ENCODE results near the gene PCDHGA8. TPM values are rescaled to one million over a fixed set of nuclear protein-coding genes. Genes with fewer than 3 reads are reported as not detected.

Gene PCDHGA8
- total and polyA plus RNA-seq, 2 of the 13 experiments (the other 11 are each of a cell fraction or from before 2014, with no cell fraction given): 0.05 to 0.29 TPM

DNA sequence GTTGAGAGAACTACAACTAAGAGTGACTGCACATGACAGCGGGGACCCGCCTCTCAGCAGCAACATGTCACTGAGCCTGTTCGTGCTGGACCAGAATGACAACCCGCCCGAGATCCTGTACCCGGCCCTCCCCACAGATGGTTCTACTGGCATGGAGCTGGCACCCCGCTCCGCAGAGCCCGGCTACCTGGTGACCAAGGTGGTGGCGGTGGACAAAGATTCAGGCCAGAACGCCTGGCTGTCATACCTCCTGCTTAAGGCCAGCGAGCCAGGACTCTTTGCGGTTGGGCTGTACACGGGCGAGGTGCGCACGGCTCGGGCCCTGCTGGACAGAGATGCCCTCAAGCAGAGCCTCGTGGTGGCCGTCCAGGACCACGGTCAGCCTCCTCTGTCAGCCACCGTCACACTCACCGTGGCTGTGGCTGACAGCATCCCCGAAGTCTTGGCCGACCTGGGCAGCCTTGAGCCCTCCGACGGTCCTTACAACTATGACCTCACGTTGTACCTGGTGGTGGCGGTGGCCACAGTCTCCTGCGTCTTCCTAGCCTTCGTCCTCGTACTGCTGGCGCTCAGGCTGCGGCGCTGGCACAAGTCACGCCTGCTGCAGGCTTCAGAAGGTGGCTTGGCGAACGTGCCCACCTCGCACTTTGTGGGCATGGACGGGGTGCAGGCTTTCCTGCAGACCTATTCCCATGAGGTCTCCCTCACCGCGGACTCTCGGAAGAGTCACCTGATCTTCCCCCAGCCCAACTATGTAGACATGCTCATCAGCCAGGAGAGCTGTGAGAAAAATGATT, 7.8 kb upstream of the PCDHGA8 start:
- DNase-seq (ENCODE audit: low spot score): no peak
- H3K36me3 ChIP-seq (replicated peaks in 1 of 2; ENCODE audit: control insufficient read depth in 1 of 2, insufficient read depth in 2 of 2, low read length in 2 of 2): no peaks in the 10 kb centered on the region
- no peak for FAIRE-seq
- H3K27me3 ChIP-seq (ENCODE audit: control insufficient read depth in 1 of 2, insufficient read depth in 2 of 2, low read length in 2 of 2): no peaks in the 10 kb centered on the region
- no peak overlapping the region for H3K4me2 ChIP-seq (ENCODE audit: low read depth, low read length)
- peaks cover 5% of the 10 kb centered on the region; the same call in 1 of the 2 replicates for H3K4me1 ChIP-seq (ENCODE audit: insufficient read depth, low read length)
- H3K4me3 ChIP-seq (replicated peaks in 1 of 3; ENCODE audit: insufficient read depth in 1 of 3, low read depth in 2 of 3, low read length in 3 of 3): no peak overlapping the region
- peaks cover 10% of the 10 kb centered on the region; the same call in 1 of the 2 replicates for H3K9me3 ChIP-seq (ENCODE audit: low read length)
- in situ Hi-C loops (cut with HindIII; ENCODE audit: extremely low pct_ligation_motif_present, low pct_unique_long_range_greater_than_20kb): no loop called here
- no peak for ATAC-seq
- H2AFZ ChIP-seq (ENCODE audit: low read length): no peak overlapping the region
- TF ChIP-seq, protein P1, sequence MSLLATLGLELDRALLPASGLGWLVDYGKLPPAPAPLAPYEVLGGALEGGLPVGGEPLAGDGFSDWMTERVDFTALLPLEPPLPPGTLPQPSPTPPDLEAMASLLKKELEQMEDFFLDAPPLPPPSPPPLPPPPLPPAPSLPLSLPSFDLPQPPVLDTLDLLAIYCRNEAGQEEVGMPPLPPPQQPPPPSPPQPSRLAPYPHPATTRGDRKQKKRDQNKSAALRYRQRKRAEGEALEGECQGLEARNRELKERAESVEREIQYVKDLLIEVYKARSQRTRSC (CRISPR knock-in tag; IDR thresholded peaks at IDR 0.05; ENCODE audit: low read depth): no peak
- TF ChIP-seq ZNF839 (CRISPR knock-in tag; IDR thresholded peaks at IDR 0.05; ENCODE audit: borderline replicate concordance) (no peak), GFI1 (CRISPR knock-in tag; IDR thresholded peaks at IDR 0.05; ENCODE audit: borderline replicate concordance) (no peak), PAF1 (CRISPR knock-in tag; IDR thresholded peaks at IDR 0.05) (no peak), RXRB (CRISPR knock-in tag; IDR thresholded peaks at IDR 0.05; ENCODE audit: borderline replicate concordance) (no peak), HNRNPL (IDR thresholded peaks at IDR 0.05; ENCODE audit: low read depth, low read length) (no peak), ZFP82 (CRISPR knock-in tag; IDR thresholded peaks at IDR 0.05; ENCODE audit: borderline replicate concordance) (no peak), ZNF20 (CRISPR knock-in tag; IDR thresholded peaks at IDR 0.05) (no peak), NFRKB (IDR thresholded peaks at IDR 0.05) (no peak), ZNF577 (CRISPR knock-in tag; IDR thresholded peaks at IDR 0.05; ENCODE audit: borderline replicate concordance, low read depth) (no peak), RBM39 (IDR thresholded peaks at IDR 0.05; ENCODE audit: low read depth, low read length, poor library complexity, severe bottlenecking) (no peak), LCORL (IDR thresholded peaks at IDR 0.05) (no peak), LCORL (CRISPR knock-in tag; IDR thresholded peaks at IDR 0.05) (no peak), ZFY (CRISPR knock-in tag; IDR thresholded peaks at IDR 0.05) (no peak), FOXK1 (CRISPR knock-in tag; IDR thresholded peaks at IDR 0.05; ENCODE audit: borderline replicate concordance, low read depth) (no peak), SRF (IDR thresholded peaks at IDR 0.05; ENCODE audit: low read depth, low read length) (no peak), ZMYM3 (CRISPR knock-in tag; IDR thresholded peaks at IDR 0.05) (no peak)
- TF ChIP-seq, protein P2, sequence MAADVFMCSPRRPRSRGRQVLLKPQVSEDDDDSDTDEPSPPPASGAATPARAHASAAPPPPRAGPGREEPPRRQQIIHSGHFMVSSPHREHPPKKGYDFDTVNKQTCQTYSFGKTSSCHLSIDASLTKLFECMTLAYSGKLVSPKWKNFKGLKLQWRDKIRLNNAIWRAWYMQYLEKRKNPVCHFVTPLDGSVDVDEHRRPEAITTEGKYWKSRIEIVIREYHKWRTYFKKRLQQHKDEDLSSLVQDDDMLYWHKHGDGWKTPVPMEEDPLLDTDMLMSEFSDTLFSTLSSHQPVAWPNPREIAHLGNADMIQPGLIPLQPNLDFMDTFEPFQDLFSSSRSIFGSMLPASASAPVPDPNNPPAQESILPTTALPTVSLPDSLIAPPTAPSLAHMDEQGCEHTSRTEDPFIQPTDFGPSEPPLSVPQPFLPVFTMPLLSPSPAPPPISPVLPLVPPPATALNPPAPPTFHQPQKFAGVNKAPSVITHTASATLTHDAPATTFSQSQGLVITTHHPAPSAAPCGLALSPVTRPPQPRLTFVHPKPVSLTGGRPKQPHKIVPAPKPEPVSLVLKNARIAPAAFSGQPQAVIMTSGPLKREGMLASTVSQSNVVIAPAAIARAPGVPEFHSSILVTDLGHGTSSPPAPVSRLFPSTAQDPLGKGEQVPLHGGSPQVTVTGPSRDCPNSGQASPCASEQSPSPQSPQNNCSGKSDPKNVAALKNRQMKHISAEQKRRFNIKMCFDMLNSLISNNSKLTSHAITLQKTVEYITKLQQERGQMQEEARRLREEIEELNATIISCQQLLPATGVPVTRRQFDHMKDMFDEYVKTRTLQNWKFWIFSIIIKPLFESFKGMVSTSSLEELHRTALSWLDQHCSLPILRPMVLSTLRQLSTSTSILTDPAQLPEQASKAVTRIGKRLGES (CRISPR knock-in tag; IDR thresholded peaks at IDR 0.05; ENCODE audit: borderline replicate concordance): no peak
- TF ChIP-seq, protein P3, sequence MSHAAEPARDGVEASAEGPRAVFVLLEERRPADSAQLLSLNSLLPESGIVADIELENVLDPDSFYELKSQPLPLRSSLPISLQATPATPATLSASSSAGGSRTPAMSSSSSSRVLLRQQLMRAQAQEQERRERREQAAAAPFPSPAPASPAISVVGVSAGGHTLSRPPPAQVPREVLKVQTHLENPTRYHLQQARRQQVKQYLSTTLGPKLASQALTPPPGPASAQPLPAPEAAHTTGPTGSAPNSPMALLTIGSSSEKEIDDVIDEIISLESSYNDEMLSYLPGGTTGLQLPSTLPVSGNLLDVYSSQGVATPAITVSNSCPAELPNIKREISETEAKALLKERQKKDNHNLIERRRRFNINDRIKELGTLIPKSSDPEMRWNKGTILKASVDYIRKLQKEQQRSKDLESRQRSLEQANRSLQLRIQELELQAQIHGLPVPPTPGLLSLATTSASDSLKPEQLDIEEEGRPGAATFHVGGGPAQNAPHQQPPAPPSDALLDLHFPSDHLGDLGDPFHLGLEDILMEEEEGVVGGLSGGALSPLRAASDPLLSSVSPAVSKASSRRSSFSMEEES (CRISPR knock-in tag; IDR thresholded peaks at IDR 0.05): no peak
- CTCF ChIA-PET (ENCODE audit: low intra/inter-chr PET ratio, low total read pairs): no interaction called here
- BruUV-seq (replicated peaks): no TSS peak
- 56% methylated on average over 7 of the region's 43 CpGs for WGBS (ENCODE audit: low lambda C conversion rate)
- H4K20me1 ChIP-seq (ENCODE audit: insufficient read depth, low read length): no peaks in the 10 kb centered on the region
- no peaks in the 10 kb centered on the region for H3K79me2 ChIP-seq (ENCODE audit: insufficient read depth, low read length)
- intact Hi-C loops (cut with micrococcal nuclease; ENCODE audit: unreplicated experiment): no loop called here
- no peak overlapping the region for H3K27ac ChIP-seq (ENCODE audit: extremely low read length, insufficient read depth, low read length)
- H3K9ac ChIP-seq (ENCODE audit: insufficient read depth, low read depth, low read length): no peak overlapping the region
- POLR2A ChIA-PET: no interaction called here

Measured in HepG2 (cell line).